ENCODE data around the gene GGTLC3.
"Not testable (repeated sequence)": the region's sequence is repeated elsewhere in the genome, so short reads cannot be mapped to it uniquely, and the experiment has no call there.

The GGTLC3 gene

DNA sequence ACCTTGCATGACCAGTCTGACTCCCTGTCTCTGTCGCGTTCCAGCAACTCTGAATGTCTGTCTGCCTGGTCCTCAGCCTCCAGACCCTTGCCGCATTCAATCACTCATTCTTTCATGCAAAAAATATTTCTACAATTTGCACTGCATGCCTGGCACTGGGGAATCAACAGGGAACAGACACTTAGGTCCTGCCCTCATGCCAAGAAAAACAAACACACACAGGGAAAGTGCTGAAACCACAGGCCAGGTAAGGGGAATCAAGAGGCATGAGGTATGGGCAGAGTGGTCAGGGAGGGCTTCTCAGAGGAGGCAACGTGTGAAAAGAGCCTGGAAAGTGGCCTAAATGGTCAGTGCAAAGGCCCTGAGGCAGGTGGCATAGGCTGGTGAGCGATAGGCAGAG, at the start of gene GGTLC3:
Gene GGTLC3 (minus strand): TSS at position 101 of the 400 bp plus-strand sequence. CDS start 264 bp downstream, outside the sequence.
- DNase-seq (ENCODE audit: extremely low read depth in 1 of 2, low read depth in 1 of 2), result not testable (repeated sequence)

DNA sequence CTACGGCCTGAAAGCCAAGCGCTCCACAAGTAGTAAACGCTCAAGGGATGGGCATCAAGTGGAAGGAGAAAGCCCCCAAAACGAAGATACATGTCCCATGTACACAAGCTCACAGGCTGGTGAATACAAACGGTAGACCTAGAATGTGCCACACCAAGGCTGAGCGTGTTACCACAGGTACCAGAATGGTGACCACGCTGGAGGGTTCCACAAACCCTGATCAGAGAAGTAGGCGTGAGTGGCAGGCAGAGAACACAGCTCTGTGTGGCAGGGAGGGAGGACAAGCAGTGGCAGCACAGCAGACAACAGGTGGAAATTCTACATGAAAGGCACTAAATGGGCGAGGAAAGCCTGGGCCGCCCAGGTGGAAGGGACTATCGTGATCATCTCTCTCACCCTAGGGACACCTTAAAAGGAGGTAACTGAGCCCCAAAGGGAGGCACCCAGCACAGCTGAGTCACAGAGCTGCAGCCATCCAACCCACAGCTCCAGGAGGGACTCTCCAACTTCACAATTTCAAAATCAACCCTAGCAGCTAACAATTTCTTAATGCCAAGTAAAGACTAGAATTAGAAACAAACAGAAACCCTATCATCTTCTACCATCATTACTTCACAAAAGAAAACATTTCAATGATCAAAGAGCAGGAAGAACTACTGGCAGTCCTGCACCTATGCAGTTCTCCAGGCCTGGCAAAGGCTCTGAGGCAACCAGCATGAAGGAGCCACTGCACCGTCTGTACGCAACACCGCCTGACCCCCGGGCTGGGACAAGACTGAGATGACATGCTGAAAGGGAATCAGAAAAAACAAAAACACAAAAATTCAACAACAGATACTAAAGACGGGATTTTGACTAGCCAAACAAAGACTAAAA, 42.4 kb upstream of the GGTLC3 start:
- DNase-seq (ENCODE audit: extremely low read depth in 1 of 2, low read depth in 1 of 2), result not testable (repeated sequence)

DNA sequence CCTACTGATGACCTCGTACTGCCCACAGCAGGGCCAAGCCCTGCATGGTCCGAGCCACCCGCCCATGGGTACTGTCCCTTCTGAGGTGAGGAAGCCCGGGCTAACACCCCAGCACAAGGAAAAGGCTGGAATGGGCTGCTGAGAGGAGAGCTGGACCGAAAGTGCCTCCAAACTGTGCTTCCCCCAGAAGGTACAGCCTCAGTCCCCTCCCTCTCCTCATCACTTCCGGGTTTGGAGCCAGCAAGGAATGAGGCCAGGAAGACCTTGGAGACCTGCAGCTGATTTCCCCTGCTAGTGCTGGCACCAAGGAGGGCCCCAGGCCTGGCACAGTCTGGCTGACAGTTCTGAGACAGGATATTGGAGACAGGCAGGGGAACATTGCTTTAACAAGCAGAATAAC, 41.0 kb upstream of the GGTLC3 start:
- not testable (repeated sequence) for DNase-seq (ENCODE audit: extremely low read depth in 1 of 2, low read depth in 1 of 2)

DNA sequence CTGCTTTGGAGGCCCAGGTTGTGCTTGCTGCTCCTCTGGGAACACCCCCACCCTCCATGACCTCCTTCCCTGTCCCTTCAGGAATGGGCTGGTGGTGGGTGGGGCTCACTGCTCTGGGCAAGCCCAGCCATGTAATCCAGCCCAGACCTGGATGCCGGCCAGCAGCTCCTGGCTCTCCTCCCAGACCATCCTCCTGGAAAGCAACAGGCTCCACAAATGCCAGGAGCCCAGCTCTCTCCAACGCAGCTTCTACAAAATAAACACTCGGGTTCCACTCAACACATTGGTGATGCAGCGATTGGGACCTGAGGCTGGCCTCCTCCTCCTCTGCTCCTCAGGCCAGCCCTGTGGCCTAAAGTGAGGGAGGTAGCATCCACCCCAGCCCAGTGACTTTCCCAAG, 40.6 kb upstream of the GGTLC3 start:
- DNase-seq (ENCODE audit: extremely low read depth in 1 of 2, low read depth in 1 of 2), result not testable (repeated sequence)

DNA sequence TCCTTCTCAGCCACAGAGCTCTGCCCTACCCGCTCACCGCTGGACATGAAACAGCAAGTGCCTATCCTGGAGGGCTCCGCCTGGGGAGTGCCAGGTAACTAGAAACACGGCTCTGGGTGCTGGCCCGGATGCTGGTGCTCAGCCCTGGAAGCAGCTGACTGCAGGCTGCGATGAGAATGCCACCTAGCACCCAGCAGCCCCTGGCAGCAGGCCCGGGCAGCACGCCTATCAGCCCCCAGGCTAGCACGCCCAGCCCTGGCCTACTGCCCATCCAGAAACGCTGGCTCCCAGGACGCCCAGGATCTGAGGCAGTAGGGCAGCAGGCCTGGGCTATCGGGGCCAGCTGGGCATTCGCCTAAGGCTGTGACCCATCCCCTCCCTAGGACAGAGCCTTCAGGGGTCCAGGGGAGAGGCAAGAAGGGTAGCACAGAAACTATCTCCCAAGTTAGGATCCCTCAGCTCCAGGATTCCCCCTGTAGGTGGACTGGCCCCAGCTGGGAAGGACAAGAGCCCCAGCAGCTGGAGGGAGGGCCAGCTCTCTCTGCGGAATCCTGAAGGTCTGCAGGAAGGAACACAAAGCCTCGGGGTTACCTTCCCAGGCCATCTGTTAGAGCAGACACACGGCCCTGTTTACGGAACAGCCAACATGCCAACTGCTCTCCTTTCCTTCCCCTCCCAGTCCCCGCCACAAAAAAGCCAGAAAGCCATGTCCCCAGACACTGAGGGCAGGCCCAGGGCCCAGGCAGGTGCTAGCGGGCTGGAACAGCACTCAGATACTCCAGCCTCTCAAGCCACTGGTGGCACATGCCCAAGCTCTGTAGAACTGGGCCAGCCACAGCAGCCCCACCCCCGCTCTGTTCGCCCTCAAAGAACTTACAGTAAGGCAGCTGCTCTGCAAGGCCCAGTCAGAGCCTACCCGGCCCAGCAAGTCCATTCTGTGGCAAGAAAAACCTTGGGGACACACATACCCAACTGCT, 36.6 kb upstream of the GGTLC3 start:
- DNase-seq (ENCODE audit: extremely low read depth in 1 of 2, low read depth in 1 of 2), result not testable (repeated sequence)

DNA sequence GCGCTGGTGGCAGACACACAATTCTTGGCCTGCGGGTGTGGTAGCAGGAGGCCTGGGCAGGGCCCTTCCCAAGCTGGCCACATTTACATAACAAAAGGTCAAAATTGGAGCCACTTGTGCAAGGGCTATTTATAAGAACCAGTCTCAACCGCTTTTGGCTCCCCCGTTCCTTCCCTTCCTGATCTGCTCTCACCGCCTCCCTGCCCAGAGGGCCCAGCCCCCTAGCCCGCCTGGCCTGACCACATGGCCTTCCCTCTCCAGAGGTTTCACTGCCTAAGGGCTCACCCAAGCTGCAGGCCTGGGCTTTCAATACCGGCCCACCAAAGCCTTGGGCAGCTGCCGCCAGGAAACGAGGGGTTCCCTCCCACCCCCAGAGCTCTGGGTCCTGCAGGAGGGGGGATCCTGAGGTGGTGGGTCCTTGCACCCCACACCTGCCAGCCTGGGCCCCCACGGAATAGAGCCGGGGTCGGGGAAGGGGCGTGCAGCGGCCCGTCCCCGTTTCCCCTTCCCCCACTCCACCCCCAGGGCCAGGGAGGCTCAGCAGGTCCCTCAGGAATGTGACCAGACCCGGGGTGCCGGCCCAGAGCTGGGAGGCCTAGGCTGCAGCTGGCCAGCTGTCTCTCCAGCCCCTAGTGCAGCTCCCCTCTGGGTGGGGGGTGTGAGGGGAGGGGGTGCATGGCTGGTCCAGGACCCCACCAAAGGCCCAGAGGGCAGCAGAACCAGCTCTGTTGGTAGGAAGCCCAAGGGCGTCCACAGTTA, 35.1 kb upstream of the GGTLC3 start:
- DNase-seq (ENCODE audit: extremely low read depth in 1 of 2, low read depth in 1 of 2), result not testable (repeated sequence)

DNA sequence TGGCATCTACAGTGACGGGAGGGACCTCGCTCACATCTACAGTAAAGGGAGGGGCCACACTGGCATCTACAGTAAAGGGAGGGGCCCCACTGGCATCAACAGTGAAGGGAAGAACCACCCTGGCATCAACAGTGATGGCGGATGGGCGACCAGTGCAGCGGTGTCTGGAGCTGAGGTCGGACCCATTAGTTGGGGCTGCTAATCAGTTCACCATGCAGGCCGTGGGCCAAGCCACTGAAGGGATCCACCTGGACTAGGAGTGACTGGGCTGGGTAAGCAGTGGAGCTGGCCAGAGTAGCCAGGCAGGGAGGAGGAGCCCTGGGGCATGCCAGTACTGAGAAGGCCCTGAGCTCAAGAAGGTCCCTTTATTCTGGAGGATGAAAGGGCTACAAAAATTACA, 33.1 kb upstream of the GGTLC3 start:
- DNase-seq (ENCODE audit: extremely low read depth in 1 of 2, low read depth in 1 of 2), result not testable (repeated sequence)

DNA sequence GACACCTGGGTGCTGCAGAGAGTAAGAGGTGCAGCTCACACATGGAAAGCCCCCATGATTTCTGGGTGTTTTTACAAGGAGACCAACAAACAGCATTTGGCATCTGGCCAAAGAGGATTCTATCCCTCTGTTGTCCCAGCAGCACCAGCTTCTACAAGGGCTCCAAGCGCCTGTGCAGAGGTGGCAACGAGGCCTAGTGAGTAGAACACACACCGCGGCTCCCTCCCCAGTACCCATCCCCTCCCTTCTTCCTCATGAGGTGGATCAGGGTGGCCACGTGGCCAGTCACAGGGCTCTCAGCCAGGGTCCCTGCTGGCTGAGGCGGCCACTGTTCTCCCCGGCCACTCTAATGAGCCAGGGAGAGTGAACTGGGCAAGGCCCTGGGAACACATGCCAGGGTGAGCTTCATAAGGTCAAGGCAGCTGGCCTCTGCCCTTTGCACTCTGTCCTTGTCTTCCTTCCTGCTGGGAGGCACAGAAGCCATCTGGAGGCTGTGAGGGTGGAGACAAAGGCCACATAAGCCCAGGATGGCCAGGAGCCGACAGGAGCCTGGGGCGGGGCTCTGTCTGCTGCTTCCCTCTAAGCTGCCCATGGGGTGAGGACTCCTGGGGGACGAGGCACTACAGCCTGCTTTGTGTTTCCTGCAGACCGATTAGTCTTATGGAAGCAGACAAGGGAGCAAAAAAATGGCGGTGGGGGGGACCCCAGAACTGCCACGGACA, 31.7 kb upstream of the GGTLC3 start:
- DNase-seq (ENCODE audit: extremely low read depth in 1 of 2, low read depth in 1 of 2), result not testable (repeated sequence)

DNA sequence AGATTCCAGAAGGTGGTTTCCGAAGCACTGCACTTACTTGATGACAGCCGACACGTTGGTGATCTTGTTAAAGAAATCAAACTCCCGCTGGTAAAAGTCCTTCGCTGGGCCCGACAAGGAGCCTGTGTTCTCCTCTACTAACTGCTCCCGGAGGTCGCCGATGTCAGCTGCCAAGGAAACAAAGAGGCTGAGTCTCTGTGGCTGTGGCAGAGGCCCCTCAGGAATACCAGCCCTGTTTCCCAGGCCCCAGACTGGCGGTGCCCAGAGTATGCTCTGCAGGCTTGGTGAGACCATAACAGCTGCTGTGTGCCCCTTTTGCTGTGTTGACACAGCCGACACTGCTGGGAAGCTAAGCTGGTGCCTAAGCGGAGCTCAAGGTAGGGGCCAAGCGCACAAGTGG, 26.7 kb upstream of the GGTLC3 start:
- not testable (repeated sequence) for DNase-seq (ENCODE audit: extremely low read depth in 1 of 2, low read depth in 1 of 2)

DNA sequence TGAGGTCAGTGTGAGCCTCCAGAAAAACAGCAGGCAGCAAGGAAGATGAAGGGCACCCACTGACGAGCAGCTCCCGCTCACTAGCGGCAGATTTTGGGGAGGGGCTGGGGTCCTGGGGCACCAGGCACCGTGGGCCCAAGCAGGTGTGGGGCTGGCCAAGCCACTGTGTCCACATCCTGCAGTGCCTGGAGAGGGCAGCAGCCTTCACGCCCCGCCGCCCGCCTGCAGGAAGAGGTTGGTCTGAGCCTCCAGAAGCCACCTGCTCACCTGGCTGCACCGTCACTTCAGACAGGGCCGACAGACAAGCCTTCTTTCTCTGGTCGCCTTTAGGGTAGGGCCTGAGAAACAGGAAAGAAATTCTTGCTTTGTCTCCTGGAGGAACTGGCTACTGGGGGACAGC, 25.4 kb upstream of the GGTLC3 start:
- not testable (repeated sequence) for DNase-seq (ENCODE audit: extremely low read depth in 1 of 2, low read depth in 1 of 2)

DNA sequence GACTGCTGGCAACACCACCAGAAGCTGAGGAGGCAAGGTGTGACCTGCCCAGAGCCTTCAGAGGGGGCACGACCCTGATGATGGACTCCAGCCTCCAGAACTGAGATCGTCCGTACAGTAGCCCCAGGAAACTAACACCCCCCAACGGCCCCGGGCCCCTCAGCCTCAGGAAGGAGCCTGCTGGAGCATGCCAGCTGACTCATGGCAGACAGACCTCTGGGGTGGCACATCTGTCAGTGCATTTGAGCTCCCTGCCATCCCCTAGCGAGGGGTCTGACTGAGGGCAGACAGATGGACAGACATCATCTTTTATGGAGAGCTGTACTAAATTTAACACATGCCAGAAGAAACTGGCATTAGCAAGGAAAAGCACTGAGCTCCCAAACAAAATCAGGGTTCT, 22.0 kb upstream of the GGTLC3 start:
- DNase-seq (ENCODE audit: extremely low read depth in 1 of 2, low read depth in 1 of 2), result not testable (repeated sequence)

DNA sequence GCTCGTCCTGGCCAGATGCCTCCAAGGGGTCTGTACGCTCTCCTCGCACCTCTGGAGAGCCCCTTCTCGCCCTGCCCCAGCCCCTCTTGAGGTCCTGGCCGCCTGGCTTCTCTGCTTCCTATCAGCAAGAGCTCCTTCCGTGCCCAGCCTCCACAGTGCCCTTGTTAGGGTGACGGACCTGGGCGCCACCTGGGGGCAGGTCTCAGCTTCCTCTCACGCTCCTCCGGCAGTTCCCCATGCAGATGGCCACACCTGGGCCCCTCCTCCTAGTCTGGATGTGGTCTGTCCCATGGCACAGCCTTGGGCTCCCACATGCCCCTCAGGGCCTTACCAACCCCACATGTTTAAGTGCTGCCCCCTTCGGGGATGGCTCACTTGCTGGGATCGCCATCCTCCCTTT, 16.4 kb upstream of the GGTLC3 start:
- not testable (repeated sequence) for DNase-seq (ENCODE audit: extremely low read depth in 1 of 2, low read depth in 1 of 2)

DNA sequence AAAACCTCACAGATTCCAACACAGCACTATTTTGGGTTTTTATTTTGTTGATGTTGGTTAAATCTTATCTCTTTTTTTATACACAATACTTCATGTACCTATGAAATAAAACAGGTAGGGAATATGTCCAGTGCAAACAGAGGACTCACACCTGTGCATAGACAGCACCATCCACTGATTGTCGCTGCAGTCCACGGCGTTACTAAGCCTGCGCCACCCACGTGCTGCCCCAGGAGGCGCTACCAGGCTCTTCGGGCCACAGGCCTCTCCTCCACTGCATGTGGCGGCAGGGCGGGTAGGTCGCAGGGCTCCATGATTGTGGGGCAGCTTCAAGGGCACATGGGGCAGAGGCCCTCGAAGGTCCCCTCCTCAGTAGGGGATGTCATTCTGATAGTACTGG, 15.7 kb upstream of the GGTLC3 start:
- not testable (repeated sequence) for DNase-seq (ENCODE audit: extremely low read depth in 1 of 2, low read depth in 1 of 2)

DNA sequence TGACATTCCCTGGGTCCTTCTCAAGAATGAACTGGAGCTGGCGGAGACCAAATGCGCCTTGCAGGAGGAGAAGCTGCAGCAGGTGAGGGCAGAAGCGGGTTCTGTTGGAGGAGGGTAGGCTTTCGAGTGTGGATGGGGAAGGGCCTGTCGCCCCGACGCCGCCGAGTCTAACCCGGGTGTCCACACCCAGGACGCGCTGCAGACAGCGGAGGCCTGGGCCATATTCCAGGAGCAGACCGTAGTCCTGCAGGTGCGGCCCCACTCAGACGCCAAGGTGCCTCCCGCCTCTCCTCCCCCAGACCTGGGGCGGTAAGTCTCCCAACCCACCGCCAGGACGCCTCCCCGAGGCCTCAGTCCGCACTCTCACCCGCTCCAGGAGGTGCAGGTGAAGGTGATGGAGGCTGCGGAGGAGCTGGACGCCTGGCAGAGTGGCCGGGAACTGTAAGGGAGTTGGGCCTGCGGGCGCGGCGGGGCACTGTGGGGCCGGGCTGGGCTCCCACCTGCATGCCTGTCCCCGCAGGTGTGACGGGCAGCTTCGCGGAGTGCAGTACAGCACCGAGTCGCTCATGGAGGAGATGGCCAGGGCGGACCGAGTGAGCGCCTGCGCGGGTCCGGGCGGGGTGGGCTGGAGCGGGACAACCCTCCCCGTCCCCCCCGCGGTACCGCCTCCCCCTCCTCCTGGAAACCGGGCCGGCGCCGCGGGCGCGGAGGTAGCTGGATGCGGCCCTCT, 11.6 kb upstream of the GGTLC3 start:
- DNase-seq (ENCODE audit: extremely low read depth in 1 of 2, low read depth in 1 of 2), result not testable (repeated sequence)

DNA sequence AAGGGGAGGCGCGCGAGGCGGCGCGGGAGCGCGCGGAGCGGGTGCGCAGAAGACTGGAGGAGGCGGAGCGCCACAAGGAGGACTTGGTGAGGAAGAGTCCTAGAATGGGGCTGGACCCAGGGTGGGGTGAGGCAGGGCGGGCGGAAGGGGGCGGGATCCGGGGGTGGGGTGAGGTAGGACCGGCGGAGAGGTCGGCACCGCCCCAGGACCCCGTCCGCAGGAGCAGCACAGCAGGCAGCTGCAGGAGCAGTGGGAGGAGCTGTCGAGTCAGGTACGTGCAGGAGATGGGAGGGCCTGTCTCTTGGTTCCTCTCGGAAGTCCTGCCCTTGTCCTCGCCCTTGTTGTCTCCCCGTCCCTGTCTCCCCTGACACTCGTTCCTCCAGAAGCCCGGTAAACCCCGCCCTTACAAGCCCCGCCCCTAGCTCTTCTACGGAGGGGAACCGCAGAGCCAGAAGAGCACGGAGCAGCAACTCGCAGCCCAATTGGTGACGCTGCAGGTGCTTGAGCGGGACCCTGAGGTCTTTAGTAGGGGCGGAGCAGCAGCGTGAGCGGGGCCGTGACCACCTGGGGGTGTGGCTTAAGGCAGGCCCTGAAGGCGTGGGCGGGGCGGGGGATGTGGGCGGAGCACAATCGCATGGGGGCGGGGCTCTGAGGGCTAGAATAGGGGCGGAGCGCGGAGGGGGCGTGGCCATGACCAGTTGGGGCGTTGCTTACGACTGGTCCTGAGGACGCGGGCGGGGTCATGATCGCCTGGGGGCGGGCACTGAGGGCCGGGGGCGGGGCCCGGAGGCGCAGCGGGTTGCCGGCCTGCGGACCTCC, 10.8 kb upstream of the GGTLC3 start:
- DNase-seq (ENCODE audit: extremely low read depth in 1 of 2, low read depth in 1 of 2), result peak; percentile 34 to 77

DNA sequence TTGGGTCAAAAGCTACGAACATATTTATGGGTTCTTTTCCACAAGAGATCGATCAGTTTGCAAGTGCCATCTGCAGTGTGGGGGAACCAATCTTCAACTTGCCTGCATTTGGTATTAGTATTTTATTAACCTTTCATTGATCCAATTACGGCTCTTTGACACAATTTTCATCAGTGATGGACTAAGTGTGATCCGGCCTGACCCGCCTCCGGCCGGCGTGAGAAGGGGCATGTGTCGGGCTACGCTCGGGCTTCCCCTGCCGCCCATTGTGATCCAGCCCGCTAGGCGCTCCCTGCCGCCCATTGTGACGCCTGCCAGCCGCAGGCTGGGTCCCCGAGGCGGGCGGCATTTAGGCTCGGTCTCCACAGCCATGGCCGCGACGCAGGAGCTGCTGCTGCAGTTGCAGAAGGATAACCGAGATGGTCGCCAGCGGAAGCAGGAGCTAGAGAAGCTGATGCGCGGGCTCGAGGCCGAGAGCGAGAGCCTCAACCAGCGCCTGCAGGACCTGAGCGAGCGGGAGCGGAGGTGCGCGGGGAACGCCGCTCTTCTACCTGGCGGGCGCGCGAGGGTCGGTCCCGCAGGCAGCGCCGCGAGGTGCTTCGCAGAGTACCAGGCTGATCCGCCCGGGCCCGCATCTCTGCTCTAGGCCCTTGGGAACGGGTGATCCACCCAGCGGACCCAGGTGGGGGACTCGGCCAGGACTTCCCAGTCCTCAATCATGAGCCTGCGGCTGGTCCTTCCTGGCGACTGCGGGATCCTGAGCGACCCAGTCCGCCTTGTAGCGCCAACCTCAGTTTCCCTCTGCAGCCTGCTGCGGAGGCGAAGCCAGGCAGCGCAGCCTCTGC, 10.0 kb upstream of the GGTLC3 start, which contains the start of gene TMEM191B:
Gene TMEM191B (plus strand): TSS at position 51 of the 845 bp plus-strand sequence. CDS start 179 bp downstream, at position 230.
- DNase-seq (ENCODE audit: extremely low read depth in 1 of 2, low read depth in 1 of 2), result not testable (repeated sequence)

DNA sequence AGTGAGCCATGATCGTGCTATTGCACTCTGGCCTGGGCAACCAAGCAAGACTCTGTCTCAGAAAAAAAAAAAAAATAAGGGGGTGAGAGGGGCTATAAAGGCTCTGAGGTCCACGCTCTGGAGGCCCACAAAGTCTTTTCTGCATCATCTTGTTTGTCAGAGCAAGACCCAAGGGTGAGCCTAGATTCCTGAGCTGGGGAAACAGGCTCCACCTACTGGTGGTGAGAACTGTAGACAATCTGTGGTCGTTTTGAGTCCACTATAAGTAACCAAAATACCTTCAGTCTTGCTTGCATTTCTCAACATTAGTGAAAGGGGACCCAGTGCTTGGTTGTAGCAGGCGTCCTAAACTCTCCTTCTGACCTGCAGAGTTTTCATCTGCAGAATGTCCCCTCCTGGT, 5.4 kb upstream of the GGTLC3 start:
- DNase-seq (ENCODE audit: extremely low read depth in 1 of 2, low read depth in 1 of 2), result not testable (repeated sequence)
